Measurements from ENCODE around the gene POLE. TPM values are rescaled to one million over a fixed set of nuclear protein-coding genes. Genes with fewer than 3 reads are reported as not detected.

Gene POLE
- total and polyA plus RNA-seq, 4 donors: 7.6 to 39.2 (median 19.7) TPM

GRCh38 chr12:132669166-132669879, 17.8 kb downstream of the POLE start:
- 92% methylated on average over 17 of the region's 17 CpGs for WGBS
- Histone ChIP-seq H3K9ac (ENCODE audit: low read depth in 1 of 2, low read length in 2 of 2) (no peak overlapping the region), H3K4me3 (ENCODE audit: low read depth in 1 of 3, low read length in 3 of 3) (no peak overlapping the region), H3K36me3 (ENCODE audit: control insufficient read depth in 4 of 4, insufficient read depth in 3 of 4, low read depth in 1 of 4, low read length in 3 of 4) (peaks cover 14 to 52% (median 25%) of the 10 kb centered on the region in 4 donors), H3K27ac (ENCODE audit: low read depth in 1 of 2, low read length in 2 of 2) (no peak overlapping the region), H3K9me3 (ENCODE audit: control insufficient read depth in 4 of 4, low read length in 3 of 4) (no peaks in the 10 kb centered on the region), H3K27me3 (ENCODE audit: control insufficient read depth in 4 of 4, insufficient read depth in 4 of 4, low read length in 3 of 4) (no peaks in the 10 kb centered on the region), H3K4me1 (ENCODE audit: control insufficient read depth in 4 of 4, insufficient read depth in 4 of 4, low read length in 3 of 4) (peaks cover 7 to 22% (median 18%) of the 10 kb centered on the region in 4 donors)
- TF ChIP-seq HNF4G (IDR thresholded peaks at IDR 0.05) (no peak), REST (IDR thresholded peaks at IDR 0.05) (no peak), RXRA (IDR thresholded peaks at IDR 0.05) (no peak), SP1 (IDR thresholded peaks at IDR 0.05) (no peak), MAX (IDR thresholded peaks at IDR 0.05) (no peak), EGR1 (IDR thresholded peaks at IDR 0.05; ENCODE audit: low read depth in 2 of 2) (no peak), FOXA2 (IDR thresholded peaks at IDR 0.05) (no peak), RAD21 (IDR thresholded peaks at IDR 0.05) (no peak), NR2F2 (IDR thresholded peaks at IDR 0.05) (no peak), CTCF (IDR thresholded peaks at IDR 0.05; ENCODE audit: low read depth, low read length, missing input control) (no peak), JUND (IDR thresholded peaks at IDR 0.05) (no peak), ZBTB33 (IDR thresholded peaks at IDR 0.05) (no peak), GABPA (IDR thresholded peaks at IDR 0.05 in 1 of 2, conservative IDR thresholded peaks at IDR 0.05 in 1 of 2) (no peak), YY1 (IDR thresholded peaks at IDR 0.05) (no peak), FOXA1 (IDR thresholded peaks at IDR 0.05) (no peak), HNF4A (conservative IDR thresholded peaks at IDR 0.05) (no peak), TAF1 (conservative IDR thresholded peaks at IDR 0.05) (no peak), ATF3 (IDR thresholded peaks at IDR 0.05) (no peak)
- DNase-seq (ENCODE audit: low spot score): no peak
